IPS DF 4.7 (cell line): ENCODE results near the gene GFOD1.
"Not testable (repeated sequence)": the region's sequence is repeated elsewhere in the genome, so short reads cannot be mapped to it uniquely, and the experiment has no call there.

Experiments used
- DNase-seq: peaks from one replicate; pipeline ENCODE4 v3.0.0-alpha.2; 2013; ENCODE audit warnings: low spot score; ENCODE audit errors: extremely low read depth

The GFOD1 gene

GRCh38 chr6:13511913-13512717 is 24.7 kb upstream of the GFOD1 start:
- DNase-seq = no peak

- DNase-seq = not testable (repeated sequence)
Measured at GRCh38 chr6:13511141-13511571, 23.8 kb upstream of the GFOD1 start.

- not testable (repeated sequence) for DNase-seq
Measured at GRCh38 chr6:13510433-13510832, 23.0 kb upstream of the GFOD1 start.

- DNase-seq = no peak
Measured at GRCh38 chr6:13508711-13509705, 21.6 kb upstream of the GFOD1 start.

GRCh38 chr6:13507306-13507860 is 20.0 kb upstream of the GFOD1 start:
- no peak for DNase-seq

- DNase-seq = no peak
Measured at GRCh38 chr6:13505345-13505734, 17.9 kb upstream of the GFOD1 start.

- no peak for DNase-seq
Measured at GRCh38 chr6:13504611-13505344, 17.4 kb upstream of the GFOD1 start.

GRCh38 chr6:13500915-13501314 is 13.5 kb upstream of the GFOD1 start:
- DNase-seq = no peak

GRCh38 chr6:13500264-13500663 is 12.9 kb upstream of the GFOD1 start:
- no peak for DNase-seq

- DNase-seq = no peak
Measured at GRCh38 chr6:13496513-13497190, 9.3 kb upstream of the GFOD1 start.

GRCh38 chr6:13495818-13496217 is 8.4 kb upstream of the GFOD1 start:
- no peak for DNase-seq

GRCh38 chr6:13495112-13495776 is 7.8 kb upstream of the GFOD1 start:
- DNase-seq = no peak

- no peak for DNase-seq
Measured at GRCh38 chr6:13494137-13494536, 6.7 kb upstream of the GFOD1 start.

GRCh38 chr6:13493147-13493546 is 5.7 kb upstream of the GFOD1 start:
- no peak for DNase-seq

- DNase-seq = no peak
Measured at GRCh38 chr6:13492357-13492756, 5.0 kb upstream of the GFOD1 start.

- no peak for DNase-seq
Measured at GRCh38 chr6:13491538-13491937, 4.1 kb upstream of the GFOD1 start.

GRCh38 chr6:13490402-13490801 is 3.0 kb upstream of the GFOD1 start:
- DNase-seq = no peak

- DNase-seq = no peak
Measured at GRCh38 chr6:13488896-13489237, 1.5 kb upstream of the GFOD1 start.

- no peak for DNase-seq
Measured at GRCh38 chr6:13488015-13488895, 855 bp upstream of the GFOD1 start.
